Activated naive CD8-positive, alpha-beta T cell treated with anti-CD3 and anti-CD28 coated beads, Interleukin-2, amount 50 U/mL, for 16 hours (primary cell): ENCODE measurements around the gene SCARF2.
A peak's percentile ranks its signal among the peaks of the same experiment; 100 is the strongest.
"Not testable (repeated sequence)": the region's sequence is repeated elsewhere in the genome, so short reads cannot be mapped to it uniquely, and the experiment has no call there.

Experiments
- DNase-seq: peaks from one replicate; pipeline ENCODE4 v3.0.0-alpha.2; 2020; ENCODE audit warnings: low read depth, low spot score

SCARF2 gene

GRCh38 chr22:20459862-20460261, 22.2 kb upstream of the SCARF2 start:
- no peak for DNase-seq

- no peak for DNase-seq
These were observed 21.5 kb upstream of the SCARF2 start for GRCh38 chr22:20459152-20459542.

GRCh38 chr22:20458530-20459151, 21.0 kb upstream of the SCARF2 start:
- DNase-seq = no peak

- DNase-seq = no peak
These were observed 20.0 kb upstream of the SCARF2 start for GRCh38 chr22:20457506-20458240.

GRCh38 chr22:20456722-20457076, 19.1 kb upstream of the SCARF2 start:
- no peak for DNase-seq

GRCh38 chr22:20456064-20456721, 18.6 kb upstream of the SCARF2 start:
- peak; percentile 61 for DNase-seq

GRCh38 chr22:20455709-20456063, 18.1 kb upstream of the SCARF2 start:
- DNase-seq = no peak

- no peak for DNase-seq
These were observed 15.6 kb upstream of the SCARF2 start for GRCh38 chr22:20453222-20453621.

- DNase-seq = no peak
These were observed 14.3 kb upstream of the SCARF2 start for GRCh38 chr22:20451920-20452319.

- DNase-seq = not testable (repeated sequence)
These were observed 13.6 kb upstream of the SCARF2 start for GRCh38 chr22:20451129-20451778.

- DNase-seq = no peak
These were observed 12.9 kb upstream of the SCARF2 start for GRCh38 chr22:20450551-20450906.

- no peak for DNase-seq
These were observed 12.4 kb upstream of the SCARF2 start for GRCh38 chr22:20449819-20450550.

GRCh38 chr22:20448630-20449029, 11.0 kb upstream of the SCARF2 start:
- DNase-seq = no peak

GRCh38 chr22:20446383-20446970, 8.9 kb upstream of the SCARF2 start:
- no peak for DNase-seq

GRCh38 chr22:20444325-20444724, 6.7 kb upstream of the SCARF2 start:
- DNase-seq = no peak

GRCh38 chr22:20442485-20443284, 5.1 kb upstream of the SCARF2 start:
- no peak for DNase-seq

GRCh38 chr22:20441631-20442484, 4.2 kb upstream of the SCARF2 start:
- no peak for DNase-seq

GRCh38 chr22:20440637-20441591, 3.3 kb upstream of the SCARF2 start:
- no peak for DNase-seq
